ENCODE measurements around the gene SNRNP40. TPM values are rescaled to one million over a fixed set of nuclear protein-coding genes. Genes with fewer than 3 reads are reported as not detected.
"Not testable (repeated sequence)": the region's sequence is repeated elsewhere in the genome, so short reads cannot be mapped to it uniquely, and the experiment has no call there.

Gene SNRNP40
- total and polyA plus RNA-seq, 2 donors from 2014 or later, result 31.3 to 44.2 TPM

GRCh38 chr1:31264790-31265386, 31.7 kb downstream of the SNRNP40 start:
- DNase-seq (no peak), FAIRE-seq (no peak)
- no peak overlapping the region for H3K4me3 ChIP-seq (ENCODE audit: low read length in 3 of 3)
- intact Hi-C loops (cut with DNase I), result no loop called here
- TF ChIP-seq CTCF (IDR thresholded peaks at IDR 0.05; ENCODE audit: borderline replicate concordance, extremely low read depth, insufficient read depth), result no peak
- no peaks in the 10 kb centered on the region for H3K9me3 ChIP-seq (ENCODE audit: control insufficient read depth in 2 of 3, insufficient read depth in 1 of 3, low read length in 3 of 3)
- no peaks in the 10 kb centered on the region for H3K27me3 ChIP-seq (ENCODE audit: control insufficient read depth, insufficient read depth, low read length)
- H3K9ac ChIP-seq (ENCODE audit: low read length in 3 of 3), result no peak overlapping the region
- H3K27ac ChIP-seq (ENCODE audit: low read depth in 2 of 2, low read length in 2 of 2), result no peak overlapping the region
- no peaks in the 10 kb centered on the region for H3K4me1 ChIP-seq (ENCODE audit: control insufficient read depth in 2 of 3, insufficient read depth in 2 of 3, low read depth in 1 of 3, low read length in 3 of 3)
- peaks cover 8 to 25% (median 20%) of the 10 kb centered on the region in 3 donors for H3K36me3 ChIP-seq (ENCODE audit: control insufficient read depth in 2 of 3, insufficient read depth in 3 of 3, low read length in 3 of 3)

GRCh38 chr1:31263408-31263807, 33.2 kb downstream of the SNRNP40 start:
- FAIRE-seq (no peak), DNase-seq (no peak)
- no peak overlapping the region for H3K4me3 ChIP-seq (ENCODE audit: low read length in 3 of 3)
- H3K27ac ChIP-seq (ENCODE audit: low read depth in 2 of 2, low read length in 2 of 2), result no peak overlapping the region
- no peaks in the 10 kb centered on the region for H3K9me3 ChIP-seq (ENCODE audit: control insufficient read depth in 2 of 3, insufficient read depth in 1 of 3, low read length in 3 of 3)
- intact Hi-C loops (cut with DNase I), result no loop called here
- peaks cover 10 to 31% (median 21%) of the 10 kb centered on the region in 3 donors for H3K36me3 ChIP-seq (ENCODE audit: control insufficient read depth in 2 of 3, insufficient read depth in 3 of 3, low read length in 3 of 3)
- no peak overlapping the region for H3K9ac ChIP-seq (ENCODE audit: low read length in 3 of 3)
- H3K4me1 ChIP-seq (ENCODE audit: control insufficient read depth in 2 of 3, insufficient read depth in 2 of 3, low read depth in 1 of 3, low read length in 3 of 3), result no peaks in the 10 kb centered on the region
- TF ChIP-seq CTCF (IDR thresholded peaks at IDR 0.05; ENCODE audit: borderline replicate concordance, extremely low read depth, insufficient read depth), result no peak
- H3K27me3 ChIP-seq (ENCODE audit: control insufficient read depth, insufficient read depth, low read length), result no peaks in the 10 kb centered on the region

- not testable (repeated sequence) for H3K27me3 ChIP-seq (ENCODE audit: control insufficient read depth, insufficient read depth, low read length); H3K9ac ChIP-seq (ENCODE audit: low read length in 3 of 3)
- H3K36me3 ChIP-seq (ENCODE audit: control insufficient read depth in 2 of 3, insufficient read depth in 3 of 3, low read length in 3 of 3), result peaks cover 10 to 35% (median 21%) of the 10 kb centered on the region in 3 donors
Measured at GRCh38 chr1:31262393-31262792, 34.2 kb downstream of the SNRNP40 start.

GRCh38 chr1:31261916-31262315, 34.7 kb downstream of the SNRNP40 start:
- FAIRE-seq, result no peak
- Histone ChIP-seq H3K36me3 (ENCODE audit: control insufficient read depth in 2 of 3, insufficient read depth in 3 of 3, low read length in 3 of 3) (peaks cover 8 to 31% (median 16%) of the 10 kb centered on the region in 3 donors), H3K9ac (ENCODE audit: low read length in 3 of 3) (no peak overlapping the region)

More at GRCh38 chr1:31262393-31262792, 34.2 kb downstream of the SNRNP40 start:
- H3K4me1 ChIP-seq (ENCODE audit: control insufficient read depth in 2 of 3, insufficient read depth in 2 of 3, low read depth in 1 of 3, low read length in 3 of 3); H3K27ac ChIP-seq (ENCODE audit: low read depth in 2 of 2, low read length in 2 of 2); intact Hi-C loops (cut with DNase I); H3K4me3 ChIP-seq (ENCODE audit: low read length in 3 of 3); DNase-seq; FAIRE-seq; H3K9me3 ChIP-seq (ENCODE audit: control insufficient read depth in 2 of 3, insufficient read depth in 1 of 3, low read length in 3 of 3): not testable (repeated sequence)

More at GRCh38 chr1:31261916-31262315, 34.7 kb downstream of the SNRNP40 start:
- H3K9me3 ChIP-seq (ENCODE audit: control insufficient read depth in 2 of 3, insufficient read depth in 1 of 3, low read length in 3 of 3), result no peaks in the 10 kb centered on the region
- H3K27ac ChIP-seq (ENCODE audit: low read depth in 2 of 2, low read length in 2 of 2), result no peak overlapping the region
- H3K4me1 ChIP-seq (ENCODE audit: control insufficient read depth in 2 of 3, insufficient read depth in 2 of 3, low read depth in 1 of 3, low read length in 3 of 3), result no peaks in the 10 kb centered on the region
- intact Hi-C loops (cut with DNase I), result no loop called here
- no peak for TF ChIP-seq CTCF (IDR thresholded peaks at IDR 0.05; ENCODE audit: borderline replicate concordance, extremely low read depth, insufficient read depth)
- no peak for DNase-seq
- no peaks in the 10 kb centered on the region for H3K27me3 ChIP-seq (ENCODE audit: control insufficient read depth, insufficient read depth, low read length)
- no peak overlapping the region for H3K4me3 ChIP-seq (ENCODE audit: low read length in 3 of 3)
